Ascending aorta (tissue), 2 donors: ENCODE results near the gene CNOT6. TPM values are rescaled to one million over a fixed set of nuclear protein-coding genes. Genes with fewer than 3 reads are reported as not detected.

ENCODE experiments used
- DNase-seq, 2 donors: peaks; one replicate each; pipeline ENCODE4 v3.0.0-alpha.2; 2019; ENCODE audit warnings: low spot score in 2 of 2
- H3K27ac ChIP-seq, 2 donors: fragments of 200-600 bp; sonication (generic); one replicate each; pipeline ENCODE4 v1.5.1; 2016 to 2017; ENCODE audit warnings: mild to moderate bottlenecking in 1 of 2
- H3K27me3 ChIP-seq: fragments of 200-600 bp; sonication (generic); one replicate; pipeline ENCODE4 v1.5.1; 2017
- H3K36me3 ChIP-seq, 2 donors: fragments of 200-600 bp; sonication (generic); one replicate each; pipeline ENCODE4 v1.5.1; 2016
- H3K4me1 ChIP-seq, 2 donors: fragments of 200-600 bp; sonication (generic); one replicate each; pipeline ENCODE4 v1.5.1; 2016 to 2017; ENCODE audit warnings: mild to moderate bottlenecking in 1 of 2
- H3K4me3 ChIP-seq, 2 donors: fragments of 200-600 bp; sonication (generic); one replicate each; pipeline ENCODE4 v1.5.1; 2016 to 2017; ENCODE audit warnings: mild to moderate bottlenecking in 1 of 2
- H3K9me3 ChIP-seq, 2 donors: fragments of 200-600 bp; sonication (generic); one replicate each; pipeline ENCODE4 v1.5.1; 2016
- CTCF ChIP-seq, 3 experiments: fragments of 200-600 bp in 2 of 3; fragments of 450-650 bp in 1 of 3; sonication (generic) in 2 of 3; IDR thresholded peaks; one replicate each; pipeline ENCODE4 v1.5.1; 2016 to 2019; ENCODE audit warnings: antibody characterized with exemption in 3 of 3, mild to moderate bottlenecking in 1 of 3, moderate library complexity in 1 of 3
- intact Hi-C: fragments of 100-400 bp; cut with DNase I; formaldehyde crosslinking; loops from one replicate; pipeline ENCODE4 v1.15.1; 2023
- total RNA-seq: library from RNA; depleted of rRNA; stranded (reverse); fragments of >200 nt; gene quantifications from one replicate; pipeline ENCODE4 v1.1.0, GENCODE V29; 2016

The CNOT6 gene
- total RNA-seq, 1 donor from 2014 or later = 12.0 TPM

DNA sequence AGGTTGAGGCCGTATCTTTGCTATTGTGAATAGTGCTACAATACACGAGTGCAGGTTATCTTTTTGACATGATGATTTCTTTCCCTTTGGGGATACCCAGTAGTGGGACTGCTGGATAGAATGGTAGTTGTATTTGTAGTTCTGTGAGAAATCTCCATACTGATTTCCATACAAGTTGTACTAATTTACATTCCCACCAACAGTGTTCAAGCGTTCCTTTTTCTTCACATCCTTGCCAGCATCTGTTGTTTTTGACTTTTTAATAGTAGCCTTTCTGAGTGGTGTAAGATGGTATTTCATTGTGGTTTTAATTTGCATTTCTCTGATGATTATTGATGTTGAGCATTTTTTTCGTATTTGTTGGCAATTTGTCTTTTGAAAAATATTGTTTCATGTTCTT lies 41.4 kb downstream of the CNOT6 start:
- Histone ChIP-seq H3K4me3 (no peak overlapping the region), H3K36me3 (peaks cover 4 to 13% of the 10 kb centered on the region in 2 donors), H3K9me3 (no peaks in the 10 kb centered on the region), H3K4me1 (no peaks in the 10 kb centered on the region), H3K27ac (no peak overlapping the region), H3K27me3 (no peaks in the 10 kb centered on the region)
- DNase-seq = no peak
- intact Hi-C loops = no loop called here
- no peak for TF ChIP-seq CTCF (IDR thresholded peaks at IDR 0.05)

- intact Hi-C loops = no loop called here
- DNase-seq = no peak
- no peaks in the 10 kb centered on the region for H3K4me1 ChIP-seq
- H3K27ac ChIP-seq = no peak overlapping the region
- H3K36me3 ChIP-seq = peaks cover 2 to 8% of the 10 kb centered on the region in 2 donors
- H3K27me3 ChIP-seq = no peaks in the 10 kb centered on the region
- H3K9me3 ChIP-seq = no peaks in the 10 kb centered on the region
- no peak for TF ChIP-seq CTCF (IDR thresholded peaks at IDR 0.05)
- H3K4me3 ChIP-seq = no peak overlapping the region
Observed at GRCh38 chr5:180540050-180540694, 46.0 kb downstream of the CNOT6 start.

GRCh38 chr5:180541710-180542109 lies 47.5 kb downstream of the CNOT6 start:
- TF ChIP-seq CTCF (IDR thresholded peaks at IDR 0.05) = no peak

GRCh38 chr5:180545248-180545647 lies 51.1 kb downstream of the CNOT6 start:
- Histone ChIP-seq H3K36me3 (peaks cover 2 to 14% of the 10 kb centered on the region in 2 donors), H3K27ac (no peak overlapping the region), H3K4me1 (no peaks in the 10 kb centered on the region), H3K9me3 (no peaks in the 10 kb centered on the region), H3K27me3 (no peaks in the 10 kb centered on the region), H3K4me3 (no peak overlapping the region)
- TF ChIP-seq CTCF (IDR thresholded peaks at IDR 0.05) = no peak
- DNase-seq = no peak
- intact Hi-C loops = no loop called here

More at GRCh38 chr5:180541710-180542109, 47.5 kb downstream of the CNOT6 start:
- no peak for DNase-seq
- peaks cover 2 to 8% of the 10 kb centered on the region in 2 donors for H3K36me3 ChIP-seq
- no peaks in the 10 kb centered on the region for H3K9me3 ChIP-seq
- no peaks in the 10 kb centered on the region for H3K4me1 ChIP-seq
- intact Hi-C loops = no loop called here
- no peaks in the 10 kb centered on the region for H3K27me3 ChIP-seq
- H3K27ac ChIP-seq = no peak overlapping the region
- H3K4me3 ChIP-seq = no peak overlapping the region

DNA sequence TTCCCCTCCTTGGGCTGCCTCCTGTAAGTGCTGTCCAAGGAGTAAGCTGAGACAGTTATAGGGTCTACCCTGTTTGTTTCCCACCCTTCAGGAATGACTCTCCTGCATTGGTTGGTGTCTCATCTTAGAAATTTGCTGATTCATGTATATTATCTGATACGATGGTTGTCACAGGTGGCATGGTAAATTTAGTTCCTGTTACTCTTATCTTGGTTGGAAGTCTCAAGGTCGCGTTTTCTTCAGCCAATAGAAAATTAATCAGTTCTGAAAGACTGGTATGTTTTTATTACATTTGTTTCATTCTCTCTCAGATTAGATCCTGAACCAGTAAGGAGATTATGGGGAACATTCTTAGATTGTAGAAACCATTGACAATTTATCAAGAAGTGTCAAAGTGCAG lies 54.4 kb downstream of the CNOT6 start:
- DNase-seq = no peak
- Histone ChIP-seq H3K9me3 (no peaks in the 10 kb centered on the region), H3K4me1 (no peaks in the 10 kb centered on the region), H3K27ac (no peak overlapping the region), H3K36me3 (peaks cover 3 to 19% of the 10 kb centered on the region in 2 donors), H3K4me3 (no peak overlapping the region), H3K27me3 (no peaks in the 10 kb centered on the region)
- no peak for TF ChIP-seq CTCF (IDR thresholded peaks at IDR 0.05)
- intact Hi-C loops = no loop called here

- intact Hi-C loops = no loop called here
- no peak for DNase-seq
Observed at GRCh38 chr5:180553530-180553929, 59.4 kb downstream of the CNOT6 start.

More at GRCh38 chr5:180553530-180553929, 59.4 kb downstream of the CNOT6 start:
- H3K36me3 ChIP-seq = peaks cover 3 to 19% of the 10 kb centered on the region in 2 donors
- H3K27me3 ChIP-seq = no peaks in the 10 kb centered on the region
- no peaks in the 10 kb centered on the region for H3K9me3 ChIP-seq
- H3K4me1 ChIP-seq = no peaks in the 10 kb centered on the region
- H3K27ac ChIP-seq = no peak overlapping the region
- H3K4me3 ChIP-seq = no peak overlapping the region
- TF ChIP-seq CTCF (IDR thresholded peaks at IDR 0.05) = no peak
